RKO (cell line): ENCODE results near the gene AGAP3.
A peak's percentile ranks its signal among the peaks of the same experiment; 100 is the strongest.
"Not testable (repeated sequence)": the region's sequence is repeated elsewhere in the genome, so short reads cannot be mapped to it uniquely, and the experiment has no call there.

Source experiments
- DNase-seq: peaks from one replicate; pipeline ENCODE4 v3.0.0-alpha.2; 2016; ENCODE audit warnings: low spot score

Gene AGAP3

DNA sequence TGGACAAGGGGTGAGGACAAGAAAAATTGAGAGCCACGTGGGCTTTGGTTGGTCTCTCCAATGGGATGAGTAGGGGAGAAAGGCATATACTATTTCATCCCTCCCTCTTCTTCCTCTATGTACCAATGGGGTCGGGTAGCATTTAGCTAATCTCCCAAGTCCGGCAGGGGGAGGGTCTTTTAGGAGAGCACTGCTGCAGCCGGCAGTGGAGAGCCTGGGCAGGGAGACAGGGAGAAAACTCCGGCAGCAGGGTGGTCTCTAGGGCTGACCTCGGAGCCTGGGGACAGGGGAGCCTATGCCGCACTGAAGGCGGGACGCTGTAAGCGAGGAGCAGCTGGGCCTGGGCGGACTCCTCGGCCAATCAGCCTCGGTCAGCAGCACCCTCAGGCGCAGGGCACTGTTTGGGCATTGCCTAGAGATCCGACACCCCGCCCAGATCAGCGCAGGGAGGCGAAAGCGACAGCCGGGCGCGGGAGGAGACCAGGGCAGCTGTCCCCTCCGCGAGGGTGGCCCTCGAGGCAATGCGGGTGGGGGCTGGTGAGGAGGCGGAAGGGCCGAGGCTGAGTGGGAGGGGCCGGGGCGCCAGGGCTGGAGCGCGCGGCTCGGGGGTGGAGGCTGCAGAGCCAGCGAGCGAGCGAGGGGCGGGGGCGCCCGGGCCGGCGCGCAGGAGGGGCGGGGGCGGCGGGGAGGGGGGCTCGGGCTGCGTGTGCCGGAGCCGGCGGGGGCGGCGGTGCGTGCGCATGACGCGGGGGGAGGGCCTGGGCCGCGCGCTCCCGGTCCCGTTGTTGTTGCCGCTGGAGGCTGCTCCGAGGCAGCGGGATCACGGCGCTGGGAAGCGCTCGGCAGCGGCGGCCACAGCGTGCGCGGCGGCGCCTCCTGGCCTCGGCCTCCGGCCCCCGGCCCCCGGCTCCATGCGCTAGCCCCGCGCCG, at the start of gene AGAP3:
AGAP3 (plus strand) TSS at position 785 of the 930 bp plus-strand sequence. CDS start 267 bp downstream, outside the sequence.
- DNase-seq, result peak; percentile 87

DNA sequence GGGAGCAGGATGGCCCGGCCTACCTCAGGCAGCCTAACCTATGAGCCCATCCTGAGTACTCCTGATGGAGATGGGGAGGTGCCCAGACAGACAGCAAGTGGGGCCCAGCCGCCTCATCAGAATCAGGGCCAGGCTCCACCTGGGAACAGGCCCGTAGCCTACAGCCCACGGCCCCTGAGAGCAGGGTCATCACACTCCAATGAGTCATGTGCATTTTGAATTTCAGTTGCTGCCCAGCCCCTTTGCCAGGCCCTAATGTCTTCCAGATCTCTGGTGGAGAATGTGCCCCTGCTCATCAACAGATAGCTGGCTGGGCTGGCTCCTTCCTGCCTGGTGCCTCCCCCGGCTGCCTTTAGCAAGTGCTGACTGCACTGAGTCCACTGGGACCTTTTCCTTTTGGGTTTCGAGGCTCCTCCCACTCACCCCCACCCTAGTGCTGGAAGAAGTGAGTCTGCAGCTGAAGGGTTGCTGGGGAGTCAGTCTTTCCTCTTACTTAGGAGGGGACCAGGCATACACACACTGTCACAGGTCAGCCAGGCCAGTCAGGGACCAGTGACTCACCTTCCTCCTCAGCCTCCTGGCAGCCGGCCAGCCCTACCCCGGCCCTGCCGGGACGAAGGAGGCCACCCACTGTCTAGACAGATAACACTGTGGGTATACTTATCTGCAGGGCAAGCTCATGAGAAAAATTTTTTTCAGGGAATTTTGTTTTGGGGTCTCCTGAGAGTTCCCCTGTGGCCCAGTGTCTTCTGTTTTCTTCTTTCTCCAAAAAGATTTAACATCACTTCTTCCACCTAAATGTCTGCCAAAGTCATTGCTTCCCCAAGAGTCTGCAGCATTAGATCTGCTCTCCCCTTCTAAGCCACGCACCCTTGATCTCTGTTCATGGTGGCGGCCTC, 47.1 kb upstream of the AGAP3 start:
- peak; percentile 96 for DNase-seq

DNA sequence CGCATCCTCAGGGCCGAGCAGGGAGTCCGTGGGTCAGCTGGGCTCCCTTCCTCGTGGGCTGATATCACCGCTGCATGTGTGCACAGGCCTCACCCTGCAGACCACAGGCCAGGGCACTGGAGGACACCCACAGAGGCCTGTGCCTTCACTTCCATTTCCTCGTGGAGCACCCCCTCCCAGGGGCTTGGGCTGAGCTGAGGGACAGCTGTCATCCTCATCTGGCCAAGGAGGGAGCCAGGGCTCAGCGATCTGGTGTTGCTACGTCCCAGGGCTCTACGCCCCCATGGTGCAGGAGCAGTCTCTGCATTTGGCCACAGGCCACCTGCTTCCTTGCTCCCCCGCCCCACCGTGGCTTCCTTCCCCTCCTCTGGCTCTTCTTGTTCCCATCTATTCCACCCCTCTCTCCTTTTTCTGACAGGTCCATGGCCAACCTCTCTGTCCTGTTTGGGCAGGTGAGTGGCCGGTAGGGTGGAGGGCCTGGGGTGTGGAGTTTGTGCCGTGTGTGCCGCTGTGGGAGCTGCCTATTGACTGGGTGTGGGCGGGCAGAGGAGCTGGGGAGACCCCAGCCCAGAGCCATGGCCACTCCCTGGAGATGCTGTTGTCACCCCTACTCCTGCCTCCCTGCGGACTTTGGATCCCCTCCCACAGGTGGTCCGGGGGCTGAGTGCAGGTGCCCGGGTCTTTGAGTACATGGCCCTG, 46.3 kb upstream of the AGAP3 start:
- DNase-seq, result no peak

DNA sequence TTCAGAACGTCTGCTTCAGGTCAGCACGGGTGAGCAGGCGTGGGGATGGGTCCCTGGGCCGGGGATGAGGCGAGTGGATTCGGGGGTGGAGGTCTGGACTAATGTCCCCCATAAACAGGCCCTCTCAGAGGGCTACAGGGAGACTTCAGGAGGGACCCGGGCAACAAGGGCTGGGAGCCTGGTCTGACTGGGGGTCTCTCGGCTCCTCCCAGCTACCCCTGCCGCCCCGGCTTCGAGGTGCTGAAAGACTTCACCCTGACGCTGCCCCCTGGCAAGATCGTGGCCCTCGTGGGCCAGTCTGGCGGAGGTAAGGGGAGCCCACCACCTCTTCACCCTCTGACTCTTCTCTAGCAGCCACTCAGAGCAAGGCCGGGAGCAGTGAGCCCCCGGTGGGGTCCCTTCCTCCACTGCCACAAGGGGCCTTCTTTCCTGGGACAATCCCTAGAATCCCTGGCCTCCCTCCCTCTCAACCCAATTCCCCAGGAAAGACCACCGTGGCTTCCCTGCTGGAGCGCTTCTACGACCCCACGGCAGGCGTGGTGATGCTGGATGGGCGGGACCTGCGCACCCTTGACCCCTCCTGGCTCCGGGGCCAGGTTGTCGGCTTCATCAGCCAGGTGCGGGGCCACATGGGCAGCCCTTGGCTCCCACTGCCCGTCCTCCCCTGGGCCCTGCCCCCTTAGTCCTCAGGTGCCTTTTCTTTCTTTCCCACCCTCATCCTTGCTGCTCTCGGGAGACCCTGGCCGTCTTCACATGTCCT, 45.5 kb upstream of the AGAP3 start:
- DNase-seq, result no peak

DNA sequence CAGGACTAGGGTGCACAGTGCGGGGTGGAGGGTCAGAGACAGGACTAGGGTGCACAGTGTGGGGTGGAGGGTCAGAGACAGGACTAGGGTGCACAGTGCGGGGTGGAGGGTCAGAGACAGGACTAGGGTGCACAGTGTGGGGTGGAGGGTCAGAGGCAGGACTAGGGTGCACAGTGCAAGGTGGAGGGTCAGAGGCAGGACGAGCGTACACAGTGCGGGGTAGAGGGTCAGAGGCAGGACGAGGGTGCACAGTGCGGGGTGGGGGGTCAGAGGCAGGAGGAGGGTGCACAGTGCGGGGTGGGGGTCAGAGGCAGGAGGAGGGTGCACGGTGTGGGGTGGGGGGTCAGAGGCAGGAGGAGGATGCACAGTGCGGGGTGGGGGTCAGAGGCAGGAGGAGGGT, 42.8 kb upstream of the AGAP3 start:
- not testable (repeated sequence) for DNase-seq

- DNase-seq, result no peak
Observed at GRCh38 chr7:151043959-151044358, 42.3 kb upstream of the AGAP3 start.

GRCh38 chr7:151045262-151045661, 41.0 kb upstream of the AGAP3 start:
- DNase-seq, result no peak

DNA sequence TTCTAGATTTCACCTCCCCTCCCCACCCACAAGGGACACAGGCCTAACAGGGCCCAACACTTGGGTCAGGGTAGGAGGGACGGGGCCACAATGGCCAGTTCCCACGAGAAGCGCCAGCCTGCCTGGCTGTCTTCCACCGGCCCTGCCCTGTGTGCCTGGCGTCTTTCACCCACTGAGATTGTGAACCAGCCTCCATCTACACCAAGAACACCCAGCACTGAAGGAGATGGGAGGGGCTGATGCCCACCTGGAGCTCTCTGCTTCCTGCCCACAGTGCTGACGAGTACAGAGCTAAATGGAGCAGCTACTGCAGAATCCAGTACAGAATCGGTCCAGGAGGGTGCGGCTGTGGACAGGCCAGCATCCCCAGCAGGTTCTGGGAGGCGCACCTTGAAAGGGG, 40.3 kb upstream of the AGAP3 start:
- DNase-seq, result no peak

GRCh38 chr7:151046603-151047573, 39.4 kb upstream of the AGAP3 start:
- no peak for DNase-seq

DNA sequence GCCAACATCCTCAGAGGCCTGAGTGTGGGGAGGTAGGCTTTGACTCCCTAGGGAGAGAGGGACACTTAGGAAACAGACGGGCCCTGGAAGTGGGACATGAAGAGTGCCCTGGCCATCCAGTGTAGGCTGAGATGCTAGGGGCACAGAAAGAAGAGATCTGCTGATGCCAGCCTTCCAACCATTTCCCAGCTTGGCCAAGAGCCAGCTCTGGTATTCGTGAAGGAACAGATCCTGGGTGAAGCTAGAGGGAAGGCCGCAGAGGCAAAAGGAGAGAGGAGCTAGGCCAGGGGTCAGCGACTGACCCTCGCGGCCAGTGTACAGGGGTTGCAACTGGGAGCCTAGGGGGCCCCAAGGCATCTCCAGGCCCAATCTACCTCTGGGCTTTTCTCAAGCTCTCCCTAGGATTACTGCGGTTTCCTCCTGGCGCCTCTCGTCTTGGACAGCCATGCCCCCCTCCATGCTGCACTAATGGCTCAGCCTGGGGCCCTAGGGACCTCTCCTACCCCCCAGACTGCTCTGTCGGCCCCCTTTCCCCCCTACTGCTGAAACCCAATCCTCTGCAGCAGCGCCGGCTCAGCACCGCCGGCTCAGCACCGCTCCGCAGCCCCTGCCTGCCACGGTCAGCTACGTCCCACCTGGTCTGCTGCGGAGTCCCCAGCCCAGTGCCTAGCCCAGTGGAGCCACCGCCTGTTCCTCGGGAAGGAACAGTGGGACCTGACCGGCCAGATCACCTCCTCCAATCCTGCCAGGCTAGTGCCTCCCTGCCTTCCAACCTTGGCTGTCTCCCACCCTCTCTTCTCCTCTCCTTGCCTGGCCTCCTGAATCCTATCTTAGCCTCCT, 38.1 kb upstream of the AGAP3 start, which contains the start of gene ASIC3:
ASIC3 (plus strand) TSS at position 556 of the 840 bp plus-strand sequence. CDS start 355 bp downstream, outside the sequence.
- DNase-seq, result no peak

GRCh38 chr7:151048911-151049463, 37.3 kb upstream of the AGAP3 start:
- DNase-seq, result no peak

DNA sequence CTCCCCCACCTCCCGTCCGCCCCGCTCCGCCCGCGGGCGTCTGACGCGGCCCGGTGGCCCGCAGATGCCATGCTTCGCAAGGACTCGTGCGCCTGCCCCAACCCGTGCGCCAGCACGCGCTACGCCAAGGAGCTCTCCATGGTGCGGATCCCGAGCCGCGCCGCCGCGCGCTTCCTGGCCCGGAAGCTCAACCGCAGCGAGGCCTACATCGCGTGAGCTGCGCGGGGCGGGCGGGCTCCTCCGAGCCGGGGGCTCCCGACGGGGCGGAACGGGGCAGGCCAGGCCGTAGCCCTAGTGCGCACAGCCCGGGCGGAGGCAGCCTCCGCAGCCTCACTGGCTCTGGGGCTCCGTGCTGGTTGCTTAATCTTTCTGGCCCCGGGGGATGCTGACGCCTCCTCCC, 35.2 kb upstream of the AGAP3 start:
- no peak for DNase-seq

- DNase-seq, result no peak
Observed at GRCh38 chr7:151053096-151053495, 33.2 kb upstream of the AGAP3 start.

DNA sequence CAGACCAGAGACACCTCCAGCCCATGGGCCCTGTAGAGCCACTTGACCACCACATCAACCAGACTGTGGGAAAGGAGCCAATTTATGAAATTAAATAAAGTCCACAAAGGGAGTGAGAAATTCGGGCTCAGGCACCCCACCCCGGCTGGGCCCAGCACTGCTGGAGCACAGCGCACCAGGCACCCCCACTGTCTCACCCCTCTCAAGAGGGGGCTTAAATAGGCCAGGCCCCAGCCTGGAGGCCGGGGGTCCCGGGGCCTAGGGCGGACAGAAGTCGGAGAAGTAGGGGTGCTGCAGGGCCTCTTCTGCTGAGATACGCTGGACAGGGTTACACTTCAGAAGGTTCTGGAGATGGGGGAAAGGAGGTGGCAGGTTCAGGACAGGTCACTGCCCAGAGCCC, 32.5 kb upstream of the AGAP3 start:
- DNase-seq, result no peak

DNA sequence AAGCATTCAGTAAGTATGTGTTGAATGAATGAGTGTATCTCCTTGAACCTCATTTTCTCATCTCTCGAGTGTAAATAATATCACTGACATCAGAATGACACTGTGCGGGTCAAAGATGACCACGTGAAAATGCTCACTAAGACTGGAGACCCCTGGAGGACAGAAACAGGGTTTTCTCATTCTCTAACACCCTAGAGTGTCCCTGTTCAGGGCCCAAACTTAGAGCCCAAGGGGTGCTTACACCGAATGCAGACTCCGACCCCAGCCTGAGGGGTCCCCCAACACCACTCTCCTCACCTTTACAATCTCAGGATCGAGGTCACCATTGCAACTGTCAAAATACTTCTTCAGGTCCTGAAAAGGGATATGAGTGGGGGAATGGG, 30.0 kb upstream of the AGAP3 start:
- peak; percentile 50 for DNase-seq

GRCh38 chr7:151056666-151057505, 29.4 kb upstream of the AGAP3 start:
- no peak for DNase-seq

GRCh38 chr7:151057506-151057988, 28.7 kb upstream of the AGAP3 start, which contains the start of gene CDK5:
TSS of gene CDK5 (minus strand) at chr7:151057897. CDS start at chr7:151057848, 49 bp downstream.
- DNase-seq, result peak; percentile 58
